Bronchial epithelial cell (primary cell): ENCODE measurements around the gene USP21. TPM values are rescaled to one million over a fixed set of nuclear protein-coding genes. Genes with fewer than 3 reads are reported as not detected.

Experiments used
- DNase-seq: peaks from one replicate; pipeline ENCODE4 v3.0.0-alpha.2; 2010; ENCODE audit warnings: low read depth
- FAIRE-seq: peaks from 2 replicates; lab custom pipeline; 2011; peaks lifted over from hg19 to GRCh38; lab: Jason Lieb, UNC
- H3K27me3 ChIP-seq: 2 replicates; pipeline ENCODE4 v1.5.1; 2011; ENCODE audit warnings: low read length; ENCODE audit not compliant: control insufficient read depth, insufficient read depth
- H3K36me3 ChIP-seq: 2 replicates; pipeline ENCODE4 v1.5.1; 2011; ENCODE audit warnings: low read length; ENCODE audit not compliant: control insufficient read depth, insufficient read depth
- H3K4me3 ChIP-seq: 2 replicates; pipeline ENCODE4 v1.5.1; 2011; ENCODE audit warnings: mild to moderate bottlenecking, low read depth, low read length, control low read depth
- CTCF ChIP-seq: IDR thresholded peaks from 2 replicates; pipeline ENCODE4 v1.5.1; 2011; ENCODE audit warnings: mild to moderate bottlenecking, moderate library complexity, low read length, control low read depth, inconsistent platforms; ENCODE audit not compliant: insufficient read depth, severe bottlenecking
- total RNA-seq: library from RNA; depleted of rRNA; stranded (reverse); fragments of >200 nt; gene quantifications from 2 replicates; pipeline ENCODE4 v1.2.1, GENCODE V29; 2014

USP21 gene
- total RNA-seq, 1 donor from 2014 or later: 3.9 TPM

GRCh38 chr1:161179698-161180097, 20.4 kb downstream of the USP21 start:
- DNase-seq: peak; percentile 9
- peaks cover 6% of the 10 kb centered on the region for H3K36me3 ChIP-seq
- FAIRE-seq: no peak
- H3K27me3 ChIP-seq: no peaks in the 10 kb centered on the region
- no peak overlapping the region for H3K4me3 ChIP-seq
- no peak for TF ChIP-seq CTCF

GRCh38 chr1:161180639-161181038, 21.3 kb downstream of the USP21 start:
- DNase-seq (peak; percentile 19), FAIRE-seq (no peak)
- TF ChIP-seq CTCF: peak; percentile 25

GRCh38 chr1:161182214-161182613, 22.9 kb downstream of the USP21 start:
- H3K27me3 ChIP-seq: no peaks in the 10 kb centered on the region
- no peak overlapping the region for H3K4me3 ChIP-seq
- H3K36me3 ChIP-seq: no peaks in the 10 kb centered on the region
- FAIRE-seq: no peak
- no peak for TF ChIP-seq CTCF
- peak; percentile 73 for DNase-seq

More at GRCh38 chr1:161180639-161181038, 21.3 kb downstream of the USP21 start:
- Histone ChIP-seq H3K4me3 (no peak overlapping the region), H3K27me3 (no peaks in the 10 kb centered on the region), H3K36me3 (peaks cover 2% of the 10 kb centered on the region)

GRCh38 chr1:161185282-161185682, 26.0 kb downstream of the USP21 start:
- no peaks in the 10 kb centered on the region for H3K27me3 ChIP-seq
- no peaks in the 10 kb centered on the region for H3K36me3 ChIP-seq
- DNase-seq: no peak
- FAIRE-seq: no peak
- H3K4me3 ChIP-seq: no peak overlapping the region
- TF ChIP-seq CTCF: no peak

- no peak for FAIRE-seq
- no peak for TF ChIP-seq CTCF
- H3K4me3 ChIP-seq: no peak overlapping the region
- no peak for DNase-seq
- no peaks in the 10 kb centered on the region for H3K36me3 ChIP-seq
- H3K27me3 ChIP-seq: no peaks in the 10 kb centered on the region
Observed at GRCh38 chr1:161185732-161186311, 26.5 kb downstream of the USP21 start.

GRCh38 chr1:161187311-161187710, 28.0 kb downstream of the USP21 start:
- FAIRE-seq (no peak), DNase-seq (no peak)
- Histone ChIP-seq H3K27me3 (no peaks in the 10 kb centered on the region), H3K4me3 (no peak overlapping the region), H3K36me3 (no peaks in the 10 kb centered on the region)
- TF ChIP-seq CTCF: no peak
